ENCODE results near the gene POGLUT2. TPM values are rescaled to one million over a fixed set of nuclear protein-coding genes. Genes with fewer than 3 reads are reported as not detected.

POGLUT2 gene
- total RNA-seq, 2 experiments from 2014 or later: not detected

DNA sequence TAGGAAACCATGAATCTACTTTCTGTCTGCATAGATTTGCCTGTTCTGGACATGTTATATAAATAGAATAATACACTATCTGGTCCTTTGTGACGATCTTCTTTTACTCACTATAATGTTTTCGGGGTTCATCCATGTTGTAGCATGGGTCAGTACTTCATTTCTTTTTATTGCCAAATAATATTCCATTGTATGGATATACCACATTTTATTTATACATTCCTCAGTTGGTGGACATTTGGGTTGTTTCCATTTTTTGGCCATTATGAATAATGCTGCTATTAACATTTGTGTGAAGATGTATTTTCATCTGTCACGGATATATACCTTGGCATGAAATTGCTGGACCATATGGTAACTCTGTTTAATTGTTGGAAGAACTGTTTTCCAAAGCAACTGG is 6.9 kb upstream of the POGLUT2 start:
- H3K9me3 ChIP-seq (ENCODE audit: control insufficient read depth in 1 of 2, insufficient read depth in 1 of 2, low read length in 2 of 2): no peaks in the 10 kb centered on the region
- CTCF ChIA-PET: no interaction called here
- TF ChIP-seq, protein P1, sequence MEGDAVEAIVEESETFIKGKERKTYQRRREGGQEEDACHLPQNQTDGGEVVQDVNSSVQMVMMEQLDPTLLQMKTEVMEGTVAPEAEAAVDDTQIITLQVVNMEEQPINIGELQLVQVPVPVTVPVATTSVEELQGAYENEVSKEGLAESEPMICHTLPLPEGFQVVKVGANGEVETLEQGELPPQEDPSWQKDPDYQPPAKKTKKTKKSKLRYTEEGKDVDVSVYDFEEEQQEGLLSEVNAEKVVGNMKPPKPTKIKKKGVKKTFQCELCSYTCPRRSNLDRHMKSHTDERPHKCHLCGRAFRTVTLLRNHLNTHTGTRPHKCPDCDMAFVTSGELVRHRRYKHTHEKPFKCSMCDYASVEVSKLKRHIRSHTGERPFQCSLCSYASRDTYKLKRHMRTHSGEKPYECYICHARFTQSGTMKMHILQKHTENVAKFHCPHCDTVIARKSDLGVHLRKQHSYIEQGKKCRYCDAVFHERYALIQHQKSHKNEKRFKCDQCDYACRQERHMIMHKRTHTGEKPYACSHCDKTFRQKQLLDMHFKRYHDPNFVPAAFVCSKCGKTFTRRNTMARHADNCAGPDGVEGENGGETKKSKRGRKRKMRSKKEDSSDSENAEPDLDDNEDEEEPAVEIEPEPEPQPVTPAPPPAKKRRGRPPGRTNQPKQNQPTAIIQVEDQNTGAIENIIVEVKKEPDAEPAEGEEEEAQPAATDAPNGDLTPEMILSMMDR (IDR thresholded peaks at IDR 0.05): no peak
- Mint-ChIP-seq H3K36me3 (ENCODE audit: low read depth) (peaks cover 8% of the 10 kb centered on the region), H3K27ac (no peak overlapping the region), H3K27me3 (no peaks in the 10 kb centered on the region), H3K4me3 (no peak overlapping the region), H3K9me3 (no peaks in the 10 kb centered on the region), H3K4me1 (ENCODE audit: low read depth) (peaks cover 16% of the 10 kb centered on the region)
- ATAC-seq (ENCODE audit: poor library complexity) (no peak), DNase-seq (no peak)
- H3K4me1 ChIP-seq (ENCODE audit: insufficient read depth, low read length): peaks cover 10% of the 10 kb centered on the region
- H3K27me3 ChIP-seq (ENCODE audit: control insufficient read depth in 1 of 2, insufficient read depth in 2 of 2, low read length in 2 of 2): no peaks in the 10 kb centered on the region
- intact Hi-C loops (cut with DNase I, micrococcal nuclease): no loop called here
- no peaks in the 10 kb centered on the region for H3K36me3 ChIP-seq (ENCODE audit: insufficient read depth, low read length)
- POLR2A ChIA-PET: no interaction called here
- H3K27ac ChIP-seq (ENCODE audit: low read depth in 1 of 2, low read length in 2 of 2): no peak overlapping the region
- H3K4me3 ChIP-seq (ENCODE audit: low read length): no peak overlapping the region

DNA sequence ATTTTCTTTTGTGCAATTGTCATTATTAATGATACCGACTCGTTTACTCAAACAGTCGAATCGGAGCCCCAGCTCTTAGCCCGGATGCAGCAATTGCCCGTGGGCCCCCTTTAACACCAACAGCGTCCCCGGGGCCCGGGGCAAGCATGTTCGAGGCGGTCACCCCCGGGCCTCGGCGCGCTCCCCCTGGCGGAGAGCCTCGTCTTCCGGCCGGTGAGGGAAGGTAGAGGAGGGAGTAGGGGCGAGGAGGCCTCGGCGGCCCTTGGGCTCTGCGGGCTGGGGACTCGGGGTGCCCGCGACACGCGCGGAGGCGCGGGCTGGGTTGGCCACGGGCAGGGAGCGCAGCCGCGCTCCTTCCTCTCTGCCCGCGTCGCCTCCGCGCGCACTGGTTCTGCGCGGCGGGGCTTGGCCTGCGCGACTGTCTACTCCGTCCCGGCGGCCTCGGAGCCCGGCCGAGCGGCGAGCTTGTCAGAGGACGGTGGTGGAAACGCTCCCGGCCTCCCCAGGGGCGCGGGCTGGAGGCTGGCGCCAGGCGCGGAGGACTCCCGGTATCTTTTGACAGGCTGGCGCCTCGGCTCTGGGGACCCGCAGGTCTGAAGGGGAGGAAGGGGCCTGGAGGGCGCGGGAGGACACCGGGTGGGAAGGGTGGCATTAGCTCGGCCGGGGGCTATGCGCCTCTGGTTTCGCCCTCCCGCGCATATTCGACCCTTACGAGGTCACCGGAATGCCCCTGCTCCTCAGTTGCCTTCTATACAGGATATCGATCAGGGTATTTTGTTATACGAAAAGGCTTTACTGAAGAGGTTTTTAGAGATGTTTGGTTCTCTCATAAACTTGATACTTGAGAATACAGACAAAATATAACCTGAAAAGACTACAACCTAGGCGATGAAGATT is 1.6 kb upstream of the POGLUT2 start:
- intact Hi-C loops (cut with DNase I, micrococcal nuclease): loop anchor here (1.0 to 5.0 kb wide), 5 partner anchors 28 to 220 kb away; partner anchors contain the start of gene TEX30 (in 1 of the 2)

More for the DNA sequence above, 1.6 kb upstream of the POGLUT2 start:
- no peaks in the 10 kb centered on the region for H3K36me3 ChIP-seq (ENCODE audit: insufficient read depth, low read length)
- H3K4me3 ChIP-seq (ENCODE audit: low read length): peak overlapping the region; percentile 77
- H3K27ac ChIP-seq (ENCODE audit: low read depth in 1 of 2, low read length in 2 of 2): no peak overlapping the region
- Mint-ChIP-seq H3K4me3 (peak overlapping the region; percentile 94), H3K4me1 (ENCODE audit: low read depth) (peaks cover 29% of the 10 kb centered on the region), H3K9me3 (no peaks in the 10 kb centered on the region), H3K36me3 (ENCODE audit: low read depth) (no peaks in the 10 kb centered on the region), H3K27me3 (peaks cover 28% of the 10 kb centered on the region), H3K27ac (peak overlapping the region; percentile 66)
- ChIA-PET CTCF (interaction anchor here (0.6 to 2.1 kb wide), 7 partner anchors 16 to 121 kb away, joined by 3 to 18 read pairs (median 4); partner anchors contain the start of genes ERCC5 and TEX30), POLR2A (interaction anchor here (0.7 to 3.7 kb wide), 7 partner anchors 10 to 213 kb away, joined by 3 to 35 read pairs (median 10); partner anchors contain the start of genes ERCC5, TEX30 and TPP2)
- ATAC-seq (ENCODE audit: poor library complexity) (peak; percentile 76), DNase-seq (peak; percentile 58 to 90 (median 75))
- TF ChIP-seq, protein P1 (IDR thresholded peaks at IDR 0.05): peak; percentile 69
- H3K9me3 ChIP-seq (ENCODE audit: control insufficient read depth in 1 of 2, insufficient read depth in 1 of 2, low read length in 2 of 2): no peaks in the 10 kb centered on the region
- H3K4me1 ChIP-seq (ENCODE audit: insufficient read depth, low read length): peaks cover 31% of the 10 kb centered on the region
- H3K27me3 ChIP-seq (ENCODE audit: control insufficient read depth in 1 of 2, insufficient read depth in 2 of 2, low read length in 2 of 2): peaks cover 6 to 18% of the 10 kb centered on the region in 2 experiments
